HG03469 (cell line): ENCODE measurements around the gene UNC5C.

Source experiments
- ATAC-seq: cut with Tn5 transposase; IDR thresholded peaks from one replicate; pipeline ENCODE4 v1.9.1; 2021; ENCODE audit warnings: mild to moderate bottlenecking, moderate library complexity, moderate number of reproducible peaks; ENCODE audit not compliant: unreplicated experiment

The UNC5C gene

DNA sequence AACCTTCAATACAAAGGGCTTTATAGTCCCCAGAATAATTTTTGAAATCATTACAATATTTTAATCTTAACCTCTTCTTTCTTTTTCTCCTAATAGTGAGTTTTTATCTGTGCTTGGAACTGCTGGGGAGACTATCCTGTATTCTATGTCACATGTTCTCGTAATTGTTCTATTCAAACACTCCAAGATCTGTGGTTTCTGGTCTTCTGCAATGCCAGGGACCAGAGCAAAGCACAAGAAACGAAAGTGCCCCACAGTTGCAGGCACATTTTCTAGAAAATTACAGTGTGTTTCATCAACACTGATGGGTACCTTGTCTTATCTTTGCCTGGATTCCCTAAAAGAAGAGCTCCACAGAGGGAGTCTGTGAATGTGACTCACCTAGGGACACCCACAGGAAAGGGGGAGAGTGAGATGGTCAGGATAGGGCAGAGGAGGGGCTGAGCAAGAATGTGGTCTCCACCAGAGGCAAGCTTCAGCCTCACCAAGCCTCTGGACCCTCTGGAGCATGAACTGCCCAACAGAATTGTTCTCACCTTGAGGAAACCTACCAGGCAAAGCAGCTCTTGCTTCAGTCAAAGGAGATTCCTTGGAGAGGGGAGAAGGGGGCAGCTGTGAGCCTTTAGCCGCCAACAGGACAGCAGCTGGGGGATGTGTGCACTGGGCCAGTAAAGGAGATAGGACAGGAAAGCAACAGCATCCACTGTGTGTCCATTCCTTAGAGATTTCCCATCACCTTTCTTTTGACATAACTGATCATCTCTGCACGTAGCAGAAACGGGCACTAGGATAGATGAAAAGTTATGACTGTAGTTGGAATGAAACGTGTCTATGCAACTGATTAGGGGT lies 25.9 kb downstream of the UNC5C start:
- ATAC-seq, result no peak

DNA sequence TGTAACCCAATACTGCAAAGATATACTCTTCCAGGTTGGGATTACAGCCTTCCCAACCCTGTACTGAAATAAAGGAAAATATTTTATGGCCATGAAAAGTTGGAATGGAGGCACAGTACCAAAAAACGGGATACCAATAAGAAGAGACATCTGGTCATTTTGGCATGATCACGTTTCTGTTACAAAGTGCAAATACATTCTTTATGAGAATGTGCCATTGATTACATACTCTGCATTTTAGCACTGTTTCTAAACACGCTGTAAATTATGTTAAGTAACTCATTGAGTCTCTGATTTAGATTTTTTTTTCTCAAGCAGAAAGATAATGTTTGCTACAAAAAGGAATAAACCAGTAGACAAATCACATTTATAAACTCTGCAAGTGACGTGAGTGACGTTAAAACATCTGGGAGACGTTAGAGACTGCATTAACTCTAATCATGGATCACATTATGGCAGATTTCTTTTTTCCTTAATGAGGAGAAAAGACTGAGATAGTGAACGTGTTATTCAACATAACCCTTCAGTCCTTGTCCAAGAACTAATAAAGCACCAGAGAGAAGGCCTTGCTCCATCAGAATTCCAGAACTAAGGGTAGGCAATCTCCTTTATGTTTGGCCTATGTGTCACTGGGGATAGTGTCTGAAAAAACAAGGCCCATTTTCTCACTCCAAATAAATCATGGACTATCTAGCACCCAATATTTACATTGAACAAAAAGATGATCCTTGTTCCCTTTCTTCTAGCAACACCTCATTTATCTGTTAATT lies 31.0 kb downstream of the UNC5C start:
- no peak for ATAC-seq

DNA sequence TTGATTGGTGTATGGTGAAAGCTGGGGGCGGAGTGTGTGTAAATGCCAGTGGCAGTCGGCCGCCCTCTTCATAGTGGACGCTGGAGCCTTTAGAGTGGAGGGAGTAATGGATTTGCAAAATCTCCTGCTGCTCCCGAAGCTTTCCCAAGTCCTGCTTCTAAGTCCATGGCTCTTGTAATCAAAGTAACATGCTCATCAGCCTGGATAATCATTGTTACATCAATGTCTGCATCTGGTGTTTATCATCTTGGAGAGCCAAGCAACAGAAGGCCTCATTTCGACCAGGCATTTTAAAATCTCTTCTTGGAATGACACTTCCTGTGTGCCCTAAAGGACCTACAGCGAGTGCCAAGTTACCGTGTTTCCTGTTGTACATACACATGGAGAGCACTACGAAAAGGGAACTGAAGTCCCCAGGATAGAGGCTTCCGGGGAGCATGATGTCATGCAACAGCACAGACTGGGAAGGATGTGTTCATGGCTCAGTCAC lies 32.2 kb downstream of the UNC5C start:
- no peak for ATAC-seq

DNA sequence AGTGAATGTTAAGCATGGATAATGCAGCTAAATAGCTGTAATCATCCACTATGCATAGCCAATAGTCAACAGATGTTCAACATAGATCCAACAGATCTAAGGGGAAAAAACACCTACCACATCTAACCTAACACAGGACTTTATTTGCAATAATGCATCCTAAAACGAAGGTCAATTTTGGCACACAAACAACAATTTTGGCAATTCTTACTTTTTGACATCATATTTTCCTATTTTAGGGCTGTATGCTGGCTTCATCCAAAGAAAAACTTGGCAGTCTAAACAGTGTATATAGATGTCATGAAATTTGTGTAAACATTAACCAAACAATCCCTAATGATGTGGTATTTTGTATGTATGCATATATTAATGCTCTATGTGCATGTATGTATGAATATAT lies 33.2 kb downstream of the UNC5C start:
- no peak for ATAC-seq

DNA sequence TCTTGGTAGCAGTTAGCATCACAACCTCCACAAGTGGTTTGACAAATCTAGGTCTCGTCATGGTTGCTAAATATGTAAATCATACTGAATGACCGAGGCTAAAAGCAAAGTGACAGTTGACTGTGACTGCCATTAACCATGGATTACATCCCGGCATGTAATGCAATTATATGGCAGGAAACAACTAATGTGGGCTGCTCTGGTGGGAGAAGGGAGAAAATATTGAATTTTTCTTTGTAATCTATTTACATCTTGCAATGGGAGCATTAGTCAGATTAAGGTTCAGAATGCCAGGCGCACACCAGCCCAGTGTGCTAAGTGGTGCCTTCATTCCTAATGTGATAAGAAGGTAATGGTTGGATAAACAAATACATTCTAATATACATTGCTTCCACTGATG lies 35.8 kb downstream of the UNC5C start:
- ATAC-seq, result no peak

DNA sequence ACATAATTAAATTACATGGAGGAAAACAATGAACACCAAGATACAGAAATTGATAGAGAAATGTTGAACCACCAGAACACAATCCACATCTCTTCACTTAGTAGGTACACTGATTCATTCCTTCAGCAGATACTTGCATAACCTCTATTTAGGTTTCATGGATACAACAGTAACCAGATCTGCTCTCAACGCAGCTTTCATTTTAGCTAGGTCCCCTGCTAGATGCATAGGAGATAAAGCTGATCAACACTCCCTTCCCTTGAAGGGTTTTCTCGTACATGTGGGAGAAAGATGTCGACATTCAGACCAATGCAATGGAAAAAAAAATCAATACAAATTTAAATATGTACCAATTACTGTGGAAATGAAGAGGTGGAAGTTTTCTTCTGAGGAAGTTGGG lies 37.3 kb downstream of the UNC5C start:
- no peak for ATAC-seq

DNA sequence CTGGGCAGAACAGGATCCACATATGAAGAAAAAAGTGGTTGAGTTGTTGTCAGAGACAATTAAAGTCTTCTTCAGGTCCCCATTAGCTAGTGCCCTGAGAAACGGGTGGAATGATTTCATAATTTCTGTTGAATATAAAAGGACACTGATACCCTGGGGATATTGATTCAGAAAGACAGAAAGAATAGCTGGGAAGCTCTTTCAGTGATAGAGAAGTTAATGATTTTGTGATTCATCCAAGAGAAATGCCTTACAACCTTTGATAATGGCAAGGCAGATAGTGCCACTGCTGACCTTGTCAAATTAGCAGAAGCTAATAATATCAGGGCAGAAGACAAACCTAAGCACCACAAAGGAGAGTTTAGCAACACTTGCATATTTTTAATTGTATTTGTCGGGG lies 37.9 kb downstream of the UNC5C start:
- no peak for ATAC-seq

DNA sequence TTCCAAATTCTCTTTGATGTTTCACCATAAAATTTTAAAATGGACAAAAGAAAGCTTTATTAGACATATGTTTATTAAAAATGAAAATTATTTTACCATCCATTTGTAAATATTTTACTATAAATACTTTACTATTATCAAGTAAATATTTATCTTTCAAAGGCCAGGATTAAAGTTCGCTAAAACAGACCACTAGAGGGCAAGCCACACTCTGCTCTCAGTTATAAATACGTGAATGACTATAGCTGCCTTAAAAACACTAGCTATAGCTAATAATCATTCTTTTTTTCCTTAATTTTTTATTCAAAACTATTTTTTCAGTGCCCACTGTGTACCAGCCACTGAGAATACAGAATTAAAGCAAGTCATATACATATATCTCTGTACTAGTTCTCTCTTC lies 38.6 kb downstream of the UNC5C start:
- ATAC-seq, result no peak

DNA sequence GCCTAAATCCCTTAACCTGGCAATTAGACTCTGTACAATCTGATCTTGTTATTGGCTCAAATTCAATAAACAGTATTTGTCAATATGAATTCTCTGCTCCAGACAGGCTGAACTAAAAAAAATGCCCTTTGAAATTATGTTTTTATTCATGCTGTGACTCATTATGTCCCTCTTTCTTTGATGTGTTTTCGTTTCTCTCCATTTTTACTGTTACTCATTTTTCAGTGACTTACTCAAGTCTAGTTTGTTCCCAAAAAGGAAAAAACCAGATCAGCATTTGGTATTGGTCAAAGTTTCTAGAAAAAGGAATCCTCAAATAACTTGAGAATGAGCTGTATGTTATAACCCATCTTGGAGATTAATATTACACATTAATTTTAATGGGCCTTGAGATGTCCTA lies 40.4 kb downstream of the UNC5C start:
- no peak for ATAC-seq

DNA sequence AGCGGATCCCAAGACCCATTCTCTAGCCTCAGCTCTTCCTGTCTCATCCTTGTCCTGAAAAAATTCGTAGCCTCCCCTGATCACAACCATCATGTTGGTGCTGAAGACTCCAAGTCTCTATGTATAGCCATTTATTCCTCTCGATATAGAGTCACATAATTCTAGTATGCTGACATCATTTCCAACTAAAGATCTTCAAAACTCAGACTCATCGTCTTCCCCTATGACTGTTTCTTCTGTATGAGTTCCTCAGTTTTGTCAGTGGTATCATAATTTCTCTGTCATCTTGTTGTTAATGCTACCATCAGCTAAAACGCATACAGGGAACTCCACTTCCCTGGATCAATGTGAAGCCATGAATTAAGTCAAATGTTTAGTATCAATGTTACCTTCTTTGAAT lies 41.2 kb downstream of the UNC5C start:
- ATAC-seq, result no peak

DNA sequence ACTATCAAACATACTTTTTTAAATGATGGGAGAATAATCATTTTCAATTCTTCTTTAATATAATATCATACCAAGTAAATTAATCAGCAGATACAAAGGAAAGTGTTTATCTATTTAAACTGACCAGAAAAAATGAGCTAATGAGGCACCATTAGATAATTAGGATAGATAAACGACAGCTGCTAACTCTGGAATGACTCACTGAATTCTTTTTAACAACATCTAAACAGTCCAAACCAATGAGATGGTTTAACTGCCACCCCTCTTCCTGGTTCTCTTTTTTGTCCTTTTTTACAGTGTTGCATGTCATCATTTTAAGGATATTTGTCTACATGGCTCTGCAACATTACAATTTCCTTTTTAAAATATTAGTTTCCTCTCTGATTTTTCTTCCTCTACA lies 41.6 kb downstream of the UNC5C start:
- ATAC-seq, result no peak

DNA sequence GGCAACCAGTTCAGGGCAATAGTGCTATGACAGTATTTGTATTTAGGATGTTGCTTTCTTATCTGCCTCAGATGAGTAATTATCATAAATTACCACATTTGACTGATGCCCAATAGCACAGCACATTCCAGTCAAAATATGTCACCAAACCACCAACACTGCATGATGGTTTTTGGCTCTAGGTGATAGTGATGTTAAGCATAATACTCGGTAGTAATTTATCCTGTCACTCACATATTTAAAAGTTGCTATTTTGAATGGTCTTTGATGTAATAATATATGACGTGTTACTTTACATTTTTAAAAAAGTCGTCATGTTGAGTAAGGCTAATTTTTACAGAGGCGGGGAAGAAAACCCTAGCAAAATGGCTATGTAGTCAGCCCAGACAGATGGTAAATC lies 42.5 kb downstream of the UNC5C start:
- ATAC-seq, result no peak

DNA sequence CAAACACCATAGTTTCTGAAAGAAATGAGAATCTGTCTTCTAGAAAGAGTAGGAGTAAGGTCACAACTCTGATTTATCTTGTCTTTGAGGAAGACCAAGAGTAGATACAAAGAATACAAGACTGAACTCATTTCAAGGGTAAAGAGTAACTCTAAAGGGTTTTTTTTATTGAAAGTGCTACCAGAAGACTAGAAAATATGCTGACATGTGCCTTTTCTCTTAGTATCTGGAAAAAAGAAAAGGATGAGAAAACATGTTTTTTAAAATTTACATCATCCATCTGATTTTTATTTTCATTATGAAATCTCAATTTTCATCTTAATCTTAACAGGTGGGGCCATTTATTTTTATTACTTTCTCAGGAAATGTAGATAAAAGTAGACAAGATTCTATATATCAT lies 43.0 kb downstream of the UNC5C start:
- ATAC-seq, result no peak

DNA sequence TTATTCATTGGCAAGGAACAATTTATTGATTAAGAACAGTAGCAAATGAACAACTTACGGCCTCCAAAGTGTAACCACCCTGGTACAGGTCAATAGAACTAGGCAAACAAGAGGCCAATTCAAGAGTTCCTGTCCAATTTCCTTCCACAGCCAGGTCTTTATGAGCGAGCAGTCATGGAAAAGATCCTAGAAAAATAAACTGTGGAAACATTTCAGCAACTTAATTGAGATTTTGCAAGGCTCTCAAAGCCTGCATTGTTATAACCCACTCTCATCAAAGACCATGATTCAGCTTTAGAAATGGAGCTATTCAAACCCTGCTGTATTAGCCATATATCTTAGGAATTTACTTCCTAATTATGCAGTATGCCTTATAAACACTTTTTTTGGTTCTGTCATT lies 43.6 kb downstream of the UNC5C start:
- no peak for ATAC-seq

DNA sequence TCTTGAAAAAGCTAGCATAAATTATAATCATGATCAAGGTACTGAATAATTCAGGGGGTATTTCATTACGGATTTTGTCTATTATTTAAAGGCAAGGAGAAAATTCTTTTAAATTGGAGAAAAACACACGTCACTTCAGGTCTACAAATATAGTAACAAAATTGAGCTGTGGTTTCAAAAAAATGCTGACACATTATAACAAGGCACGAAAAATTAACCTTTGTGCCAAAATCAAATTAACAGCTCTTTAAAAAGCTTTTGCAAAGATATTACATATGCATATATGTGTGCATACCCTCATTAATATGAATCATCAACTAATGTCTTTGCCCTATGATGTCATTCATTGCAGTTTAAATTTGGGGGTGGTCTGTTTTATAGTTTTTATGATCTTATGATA lies 44.3 kb downstream of the UNC5C start:
- no peak for ATAC-seq

DNA sequence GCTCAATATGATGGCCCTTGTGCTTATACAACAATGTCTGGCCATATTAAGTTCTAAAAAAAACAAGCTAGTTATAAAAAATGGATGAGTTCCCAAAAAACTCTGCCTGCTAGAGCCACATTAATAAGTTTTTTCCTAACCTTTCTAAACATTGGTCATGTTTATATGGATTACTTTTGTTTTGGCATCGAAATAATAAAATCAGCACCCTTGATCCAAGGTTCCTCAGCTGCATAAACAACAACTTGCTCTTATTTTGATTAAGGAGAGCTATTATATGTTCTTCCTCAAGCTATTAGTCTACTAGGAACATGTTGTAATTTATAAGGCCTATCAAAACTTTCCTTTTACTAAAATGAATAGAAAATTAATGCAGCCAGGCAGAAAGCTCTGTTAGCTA lies 48.4 kb downstream of the UNC5C start:
- no peak for ATAC-seq

DNA sequence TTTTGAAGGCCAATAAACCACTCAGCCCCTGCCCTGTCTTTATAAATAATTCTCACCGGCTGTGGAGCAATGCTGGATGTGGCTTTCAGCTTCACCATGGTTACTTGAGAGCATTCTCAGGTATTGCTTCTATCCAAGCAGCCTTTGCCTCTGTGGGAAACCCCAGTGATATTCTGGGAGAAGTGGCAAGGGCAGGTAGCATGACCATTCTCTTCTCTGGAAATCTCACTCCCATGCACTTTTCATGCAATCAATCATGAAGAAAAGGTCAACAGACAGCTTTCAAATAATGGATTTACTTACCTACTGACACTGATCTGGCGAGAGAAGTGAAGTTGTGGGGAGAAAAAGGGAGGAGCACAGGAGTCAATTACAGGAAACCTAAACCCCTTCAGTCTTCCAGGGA lies 49.5 kb downstream of the UNC5C start:
- ATAC-seq, result no peak

DNA sequence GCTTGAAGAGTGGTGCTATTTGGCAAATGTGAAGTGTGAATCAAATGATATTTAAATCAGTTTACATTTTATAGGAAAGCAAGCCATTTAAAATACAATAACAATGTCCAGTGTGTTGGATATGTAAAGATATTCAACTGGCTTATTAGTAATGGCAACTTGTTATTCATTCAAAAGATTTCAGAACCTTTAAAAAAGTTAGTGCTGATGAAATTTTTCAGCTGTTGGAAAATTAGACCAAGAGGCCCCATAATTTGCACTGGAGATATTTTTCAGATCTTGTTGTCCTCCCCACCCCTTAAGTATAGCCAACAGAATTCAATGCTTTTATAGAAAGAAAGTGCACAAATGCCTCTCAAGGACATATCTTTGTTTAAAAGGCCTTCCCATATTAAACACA lies 54.6 kb downstream of the UNC5C start:
- ATAC-seq, result no peak

DNA sequence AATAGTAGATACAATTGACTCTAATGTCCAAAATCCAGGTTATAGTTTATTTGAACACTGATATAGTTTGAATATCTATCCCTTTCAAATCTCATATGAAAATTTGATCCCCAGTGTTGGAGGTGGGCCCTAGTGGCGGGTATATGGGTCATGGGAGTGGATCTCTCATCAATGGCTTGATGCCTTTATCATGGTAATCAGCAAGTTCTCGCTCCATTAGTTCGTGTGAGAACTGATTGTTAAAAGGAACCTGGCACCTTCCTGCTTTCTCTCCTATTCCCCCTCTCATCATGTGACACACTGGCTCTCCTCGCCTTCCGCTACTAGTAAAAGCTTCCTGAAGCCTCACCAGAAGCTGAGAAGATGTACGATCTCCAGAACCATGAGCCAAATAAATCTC lies 70.1 kb downstream of the UNC5C start:
- no peak for ATAC-seq

DNA sequence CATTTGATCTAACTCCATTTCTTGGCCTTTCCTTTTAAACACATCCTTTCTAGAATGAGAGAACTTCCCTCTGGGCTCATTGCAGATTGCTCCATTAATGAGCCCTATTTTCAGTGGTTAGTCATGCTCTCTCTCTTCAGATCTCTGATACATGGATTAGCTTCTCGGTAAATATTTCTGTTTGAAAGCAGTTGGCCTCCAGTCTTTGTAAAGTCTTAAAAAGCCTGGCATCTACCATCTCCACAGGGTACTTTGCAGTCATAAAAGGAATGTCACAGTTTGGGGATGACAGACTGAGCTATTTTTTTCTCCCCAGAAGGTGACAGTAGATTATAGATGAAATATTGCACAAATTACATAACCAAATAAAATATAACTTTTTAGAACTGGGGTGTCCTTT lies 72.7 kb downstream of the UNC5C start:
- ATAC-seq, result no peak

DNA sequence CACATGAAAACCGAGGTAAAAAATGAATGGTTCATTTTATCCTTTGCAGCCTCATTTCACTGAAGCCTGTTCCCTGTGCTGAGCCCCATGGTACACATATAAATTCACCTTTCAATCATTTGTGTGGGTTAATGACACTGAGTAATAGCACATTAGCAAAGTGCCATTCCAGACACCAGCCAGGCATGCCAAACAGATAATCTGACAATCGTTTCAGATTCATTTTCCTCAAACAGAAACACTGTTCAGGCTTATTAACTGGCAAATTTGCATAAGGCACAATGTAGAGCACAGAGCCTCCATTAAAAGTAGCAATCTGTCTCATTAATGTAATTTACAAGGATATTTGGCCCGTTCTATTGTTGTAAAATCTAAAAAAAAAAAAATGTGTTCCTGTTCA lies 76.2 kb downstream of the UNC5C start:
- ATAC-seq, result no peak

DNA sequence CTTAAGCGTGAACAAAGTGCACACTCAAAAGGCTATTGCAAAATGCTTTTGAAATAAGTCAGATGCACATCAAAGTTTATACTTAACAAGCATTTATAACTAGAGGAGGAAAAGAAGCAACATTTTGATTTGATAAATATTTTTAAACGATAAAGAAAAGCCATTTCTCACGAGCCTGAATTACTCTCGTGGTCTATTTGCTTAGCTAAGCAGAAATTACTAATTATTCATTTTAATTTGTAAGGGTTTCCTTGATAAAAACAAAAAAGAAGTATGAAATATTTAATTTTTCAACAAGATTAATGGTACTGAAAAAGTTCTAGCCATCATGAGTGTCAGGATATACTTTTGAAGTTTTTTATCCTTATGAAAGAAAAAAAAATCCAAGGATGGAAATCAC lies 78.2 kb downstream of the UNC5C start:
- ATAC-seq, result no peak
